Activated CD4-positive, alpha-beta T cell treated with anti-CD3 and anti-CD28 coated beads for 1 hour (primary cell): ENCODE measurements around the gene EVI2A.

Experiments used
- DNase-seq: peaks from one replicate; pipeline ENCODE4 v3.0.0-alpha.2; 2020

Gene EVI2A

GRCh38 chr17:31272236-31272635 lies 49.2 kb downstream of the EVI2A start:
- DNase-seq: no peak

DNA sequence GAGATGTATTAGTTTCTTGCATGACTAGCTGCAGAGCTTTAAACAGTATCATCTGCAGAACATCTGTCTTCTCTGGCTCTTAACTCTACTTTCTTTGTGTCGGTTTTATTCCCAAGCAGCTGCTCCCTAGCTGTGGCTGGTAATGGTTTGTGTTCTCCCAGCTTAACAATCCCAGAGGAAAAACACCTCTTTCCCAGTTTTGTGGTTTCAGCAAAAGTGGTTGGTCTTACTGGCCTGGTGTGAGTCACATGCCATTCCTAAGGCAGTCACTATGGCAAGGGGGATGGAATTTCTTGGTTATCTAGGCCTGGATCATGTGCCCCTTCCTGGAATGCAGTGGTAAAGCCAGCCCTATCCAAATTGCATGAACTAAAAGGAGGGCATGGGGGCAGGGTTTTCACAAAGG lies 51.8 kb downstream of the EVI2A start:
- no peak for DNase-seq

GRCh38 chr17:31269036-31269577 lies 52.3 kb downstream of the EVI2A start:
- no peak for DNase-seq
